GM19452 (cell line): ENCODE data around the gene PARK7.

ENCODE experiments used
- ATAC-seq: cut with Tn5 transposase; IDR thresholded peaks from one replicate; pipeline ENCODE4 v1.9.1; 2021; ENCODE audit not compliant: unreplicated experiment

The PARK7 gene

GRCh38 chr1:7980984-7981383, 19.5 kb downstream of the PARK7 start:
- no peak for ATAC-seq

- no peak for ATAC-seq
Measured at GRCh38 chr1:7983086-7983778, 21.7 kb downstream of the PARK7 start.

- no peak for ATAC-seq
Measured at GRCh38 chr1:7984811-7985210, 23.3 kb downstream of the PARK7 start.

- ATAC-seq: no peak
Measured at GRCh38 chr1:7985851-7986612, 24.5 kb downstream of the PARK7 start.

DNA sequence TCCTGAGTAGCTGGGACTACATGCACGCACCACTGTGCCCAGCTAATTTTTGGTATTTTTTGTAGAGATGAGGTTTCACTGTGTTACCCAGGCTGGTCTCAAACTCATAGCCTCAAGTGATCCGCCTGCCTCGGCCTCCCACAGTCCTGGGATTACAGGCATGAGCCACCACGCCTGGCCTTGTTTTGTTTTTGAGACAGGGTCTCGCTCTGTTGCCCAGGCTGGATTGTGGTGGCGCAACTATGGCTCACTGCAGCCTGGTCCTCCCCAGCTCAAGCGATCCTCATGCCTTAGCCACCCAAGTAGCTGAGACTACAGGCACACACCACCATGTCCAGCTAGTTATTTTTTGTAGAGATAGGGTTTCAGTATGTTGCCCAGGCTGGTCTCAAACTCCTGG, 26.0 kb downstream of the PARK7 start:
- no peak for ATAC-seq

- no peak for ATAC-seq
Measured at GRCh38 chr1:7988576-7988975, 27.1 kb downstream of the PARK7 start.

DNA sequence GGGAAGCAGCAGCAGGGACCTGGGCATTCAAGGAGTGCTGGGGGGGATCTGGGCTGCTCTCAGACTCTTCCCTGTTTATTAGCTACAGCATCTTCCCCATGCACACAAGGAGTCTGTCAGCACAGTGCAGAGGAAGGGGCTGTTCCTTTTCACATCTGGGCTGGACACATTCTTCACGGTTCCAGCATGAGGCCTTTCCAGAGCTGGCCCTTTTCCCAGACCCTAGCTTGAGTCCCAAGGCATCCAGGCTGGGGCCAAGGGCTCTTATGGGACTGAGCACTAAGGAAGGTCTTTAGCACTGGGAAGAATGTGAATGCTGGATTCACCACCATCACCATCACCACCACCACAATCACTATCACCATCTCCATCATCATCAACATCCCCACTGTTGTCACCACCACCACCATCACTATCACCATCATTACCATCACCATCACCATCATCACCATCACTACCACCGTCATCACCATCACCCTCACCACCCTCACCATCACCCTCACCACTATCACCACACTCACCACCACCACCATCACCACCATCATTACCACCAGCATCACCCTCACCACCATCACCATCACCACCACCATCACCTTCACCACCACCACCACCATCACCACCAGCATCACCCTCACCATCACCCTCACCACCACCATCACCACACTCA, 28.4 kb downstream of the PARK7 start:
- ATAC-seq: no peak

GRCh38 chr1:7991504-7992440, 30.3 kb downstream of the PARK7 start:
- no peak for ATAC-seq

DNA sequence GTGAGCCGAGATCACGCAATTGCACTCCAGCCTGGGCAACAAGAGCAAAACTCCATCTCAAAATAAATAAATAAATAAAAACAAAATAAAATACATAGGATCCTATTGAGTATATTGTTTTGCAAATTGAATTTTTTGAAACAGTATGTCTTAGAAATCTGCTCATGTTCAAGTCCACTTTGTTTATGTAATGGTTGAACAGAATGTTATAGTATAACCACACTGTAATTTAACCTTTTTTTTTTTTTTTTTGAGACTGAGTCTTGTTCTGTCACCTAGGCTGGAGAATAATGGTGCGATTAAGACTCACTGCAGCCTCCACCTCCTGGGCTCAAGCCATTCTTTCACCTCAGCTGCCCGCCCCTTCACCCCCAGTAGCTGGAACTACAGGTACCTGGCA, 31.4 kb downstream of the PARK7 start:
- no peak for ATAC-seq

DNA sequence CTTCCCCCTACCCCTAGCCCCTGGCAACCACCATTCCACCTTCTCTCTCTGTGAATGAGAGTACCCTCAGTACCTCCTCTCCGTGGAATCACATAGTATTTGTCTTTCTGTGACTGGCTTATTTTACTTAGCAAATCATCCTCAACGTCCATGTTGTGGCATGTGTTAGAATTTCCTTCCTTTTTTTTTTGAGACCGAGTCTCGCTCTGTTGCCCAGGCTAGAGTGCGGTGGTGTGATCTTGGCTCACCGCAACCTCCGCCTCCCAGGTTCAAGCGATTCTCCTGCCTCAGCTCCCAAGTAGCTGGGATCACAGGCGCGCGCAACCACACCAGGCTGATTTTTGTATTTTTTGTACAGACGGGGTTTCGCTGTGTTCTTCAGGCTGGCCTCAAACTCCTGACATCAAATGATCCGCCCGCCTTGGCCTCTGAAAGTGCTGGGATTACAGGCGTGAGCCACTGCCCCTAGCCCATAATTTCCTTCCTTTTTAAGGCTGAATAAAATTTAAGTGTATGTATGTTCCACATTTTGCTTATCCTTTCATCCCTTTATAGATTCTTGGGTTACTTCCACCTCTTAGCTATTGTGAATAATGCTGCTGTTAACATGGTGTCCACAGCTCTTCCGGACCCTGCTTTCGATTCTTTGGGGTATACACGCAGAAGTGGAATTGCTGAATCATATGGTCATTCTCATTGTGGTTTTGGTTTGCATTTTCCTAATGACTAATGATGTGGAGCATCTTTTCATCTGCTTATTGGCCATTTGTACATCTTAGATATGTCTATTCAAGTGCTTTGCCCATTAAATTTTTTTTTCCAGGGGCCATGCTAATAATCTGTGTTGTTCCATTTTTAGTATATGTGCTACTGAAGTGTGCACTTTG, 32.3 kb downstream of the PARK7 start:
- peak; percentile 86 for ATAC-seq

DNA sequence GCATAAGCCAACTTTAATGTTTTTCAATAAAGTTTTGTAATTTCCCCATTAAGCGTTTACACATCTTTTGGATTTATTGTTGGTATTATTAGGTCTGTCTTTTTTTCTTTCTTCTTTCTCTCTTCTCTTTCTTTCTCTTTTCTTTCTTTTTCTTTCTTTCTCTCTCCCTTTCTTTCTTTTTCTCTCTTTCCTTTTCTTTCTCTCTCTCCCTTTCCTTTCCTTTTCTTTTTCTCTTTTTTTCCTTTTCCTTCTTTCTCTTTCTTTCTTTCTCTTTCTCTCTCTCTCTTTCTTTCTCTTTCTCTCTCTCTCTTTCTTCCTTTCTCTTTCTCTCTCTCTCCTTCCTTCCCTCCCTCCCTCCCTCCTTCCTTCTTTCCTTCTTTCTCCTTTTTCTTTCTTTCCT, 33.3 kb downstream of the PARK7 start:
- no peak for ATAC-seq

DNA sequence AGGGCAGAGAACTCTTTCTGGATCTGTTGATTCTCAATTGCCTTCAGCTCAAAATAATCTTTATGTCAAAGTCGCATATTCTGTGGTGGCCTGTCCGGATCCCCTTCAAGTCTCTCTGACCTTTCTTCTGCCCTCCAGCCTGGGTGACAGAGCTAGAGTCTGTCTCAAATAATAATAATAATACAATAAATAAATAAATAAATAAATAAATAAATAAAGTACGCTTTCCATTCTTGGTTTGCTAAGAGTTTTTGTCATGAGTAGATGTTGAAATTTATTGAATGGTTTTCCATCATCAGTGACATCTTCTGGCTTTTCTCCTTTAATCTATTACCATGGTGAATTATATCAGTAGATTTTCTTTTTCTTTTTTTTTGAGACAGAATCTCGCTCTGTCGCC, 33.9 kb downstream of the PARK7 start:
- no peak for ATAC-seq

DNA sequence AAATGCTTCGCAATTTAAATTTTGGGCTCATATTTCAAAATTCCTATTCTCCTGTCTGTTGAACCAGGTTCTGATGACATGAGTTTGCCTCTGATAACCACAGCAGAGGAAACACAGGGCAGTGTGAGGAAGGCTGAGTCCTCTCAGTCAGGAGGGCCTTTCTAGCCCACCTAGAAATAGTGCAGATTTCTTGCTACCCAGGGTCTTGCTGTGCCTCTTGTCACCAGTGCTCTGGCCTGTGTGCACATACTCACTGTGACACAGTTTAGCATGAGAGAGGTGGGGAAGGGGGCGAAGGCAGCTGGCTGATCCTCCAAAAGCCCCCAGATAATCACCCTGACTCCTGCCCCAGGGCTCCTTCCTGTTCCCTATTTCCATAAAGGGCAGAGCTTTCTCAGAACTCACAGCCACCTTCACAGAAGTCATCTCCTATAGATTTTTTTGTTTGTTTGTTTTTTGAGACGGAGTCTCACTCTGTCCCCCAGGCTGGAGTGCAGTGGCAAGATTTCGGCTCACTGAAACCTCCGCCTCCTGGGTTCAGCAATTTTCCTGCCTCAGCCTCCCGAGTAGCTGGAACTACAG, 40.9 kb downstream of the PARK7 start:
- ATAC-seq: no peak

GRCh38 chr1:8002921-8003320, 41.4 kb downstream of the PARK7 start:
- no peak for ATAC-seq

GRCh38 chr1:8003438-8004112, 42.1 kb downstream of the PARK7 start:
- no peak for ATAC-seq

GRCh38 chr1:8004113-8004802, 42.7 kb downstream of the PARK7 start:
- no peak for ATAC-seq

DNA sequence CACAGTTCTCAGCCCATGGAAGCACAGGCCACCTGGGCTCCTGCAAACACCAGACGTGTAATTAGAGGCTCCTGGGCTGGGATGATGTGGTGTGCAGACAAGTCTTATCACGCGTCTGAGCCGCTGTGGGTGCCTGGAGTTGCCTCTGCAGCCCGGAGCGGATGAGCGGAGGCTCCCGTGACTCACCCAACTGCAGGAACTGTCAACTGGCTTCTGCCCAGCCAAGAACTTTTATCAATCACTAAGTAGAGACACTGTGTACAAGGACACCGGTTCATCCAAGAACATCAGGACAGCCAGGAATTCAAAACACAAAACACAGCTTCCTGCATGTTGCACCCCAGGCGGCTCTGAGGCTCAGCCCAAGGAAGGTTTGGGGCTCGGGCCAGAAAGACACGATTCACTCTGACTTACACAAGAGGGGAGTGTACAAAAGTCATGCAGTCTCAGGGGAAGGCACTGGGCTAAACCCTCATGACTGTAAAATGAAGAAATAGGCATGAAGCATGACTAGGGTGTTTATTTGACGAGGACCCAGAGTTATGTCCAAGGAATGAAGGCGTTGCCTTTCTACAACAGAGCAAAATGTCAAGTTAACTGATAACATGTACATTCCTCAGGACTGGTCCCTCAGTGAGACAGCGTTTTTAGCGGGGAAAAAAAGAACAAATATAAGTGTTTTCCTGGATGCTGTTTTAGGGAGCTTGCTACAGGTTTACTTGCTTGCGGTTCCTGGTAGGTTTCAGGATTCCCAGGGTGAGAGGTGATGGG, 43.5 kb downstream of the PARK7 start:
- no peak for ATAC-seq
